A549 (cell line): ENCODE results near the gene ARRDC2. TPM values are rescaled to one million over a fixed set of nuclear protein-coding genes. Genes with fewer than 3 reads are reported as not detected.

Experiments used
- ATAC-seq, 2 experiments: fragments of 200-7000 bp in 1 of 2; fragments of >200 bp in 1 of 2; cut with Nextera tagmentation in 1 of 2; cut with Tn5 transposase in 1 of 2; 3 replicates each; pipeline versions ENCODE4 v1.8.0 to v1.9.1; 2018 to 2020; ENCODE audit warnings: mild to moderate bottlenecking in 1 of 2, moderate library complexity in 1 of 2
- CTCF ChIA-PET: fragments of 300-600 bp; sonication (Branson Sonifier 250); formaldehyde crosslinking; extraction: SDS; loops from one replicate; lab custom pipeline; 2021; ENCODE audit warnings: antibody characterized with exemption, inconsistent platforms; lab: Yijun Ruan, JAX
- POLR2A ChIA-PET: fragments of 350-600 bp; formaldehyde crosslinking; extraction: SDS; loops from one replicate; lab custom pipeline; 2021; ENCODE audit warnings: antibody characterized with exemption, inconsistent platforms; lab: Yijun Ruan, JAX
- DNase-seq, 2 experiments: peaks; one replicate each; pipeline versions ENCODE4 v3.0.0 to v3.0.0-alpha.2; 2011 to 2016; ENCODE audit warnings: low read depth in 1 of 2, low spot score in 1 of 2
- FAIRE-seq: peaks from 2 replicates; lab custom pipeline; 2011; peaks lifted over from hg19 to GRCh38; lab: Jason Lieb, UNC
- H3K27ac ChIP-seq, 2 experiments: fragments of >200 bp; sonication (Bioruptor Twin); formaldehyde crosslinking; 3 replicates each; pipeline ENCODE4 v1.5.1; 2016 to 2017
- H3K4me1 ChIP-seq: fragments of >200 bp; sonication (Bioruptor Twin); formaldehyde crosslinking; 3 replicates; pipeline ENCODE4 v1.6.1; 2016
- H3K4me2 ChIP-seq: fragments of >200 bp; sonication (Bioruptor Twin); formaldehyde crosslinking; 3 replicates; pipeline ENCODE4 v1.6.1; 2016
- H3K4me3 ChIP-seq: fragments of >200 bp; sonication (Bioruptor Twin); formaldehyde crosslinking; 3 replicates; pipeline ENCODE4 v1.5.1; 2016
- H3K9me3 ChIP-seq: fragments of >200 bp; sonication (Bioruptor Twin); formaldehyde crosslinking; 3 replicates; pipeline ENCODE4 v1.6.1; 2016
- CHD2 ChIP-seq: fragments of 150-350 bp; IDR thresholded peaks from 2 replicates; pipeline ENCODE4 v1.6.1; 2014; ENCODE audit warnings: low read length; ENCODE audit not compliant: partially characterized antibody
- CTCF ChIP-seq: fragments of >200 bp; sonication (Bioruptor Twin); formaldehyde crosslinking; IDR thresholded peaks from 3 replicates; pipeline ENCODE4 v1.5.1; 2016
- EP300 ChIP-seq, 2 experiments: fragments of >200 bp; sonication (Bioruptor Twin); formaldehyde crosslinking; IDR thresholded peaks; 2 replicates in 1 of 2; 3 replicates in 1 of 2; pipeline ENCODE4 v1.6.1; 2016 to 2017
- ESRRA ChIP-seq: fragments of 150-350 bp; IDR thresholded peaks from 2 replicates; pipeline ENCODE4 v1.6.1; 2014; ENCODE audit warnings: mild to moderate bottlenecking, low read length, borderline replicate concordance
- FOSL2 ChIP-seq, 2 experiments: fragments of 450-650 bp in 1 of 2; fragments of >200 bp in 1 of 2; sonication (Bioruptor Twin) in 1 of 2; formaldehyde crosslinking; IDR thresholded peaks; 2 replicates each; pipeline versions ENCODE4 v1.5.0 to v1.6.1; 2016 to 2020; ENCODE audit warnings: mild to moderate bottlenecking in 1 of 2, moderate library complexity in 1 of 2
- HEYL ChIP-seq: fragments of 250-450 bp; sonication (Bioruptor Pico); IDR thresholded peaks from 2 replicates; pipeline ENCODE4 v1.8.0; 2021; ENCODE audit warnings: mild to moderate bottlenecking, moderate library complexity
- HOXA7 ChIP-seq: fragments of 250-450 bp; sonication (Bioruptor Pico); IDR thresholded peaks from 2 replicates; pipeline ENCODE4 v1.5.0; 2020; ENCODE audit warnings: mild to moderate bottlenecking, moderate library complexity
- HOXB13 ChIP-seq: fragments of 250-450 bp; sonication (Bioruptor Pico); IDR thresholded peaks from 2 replicates; pipeline ENCODE4 v1.5.0; 2020; ENCODE audit warnings: low read depth, mild to moderate bottlenecking, moderate library complexity
- JUNB ChIP-seq: fragments of >200 bp; sonication (Bioruptor Twin); formaldehyde crosslinking; IDR thresholded peaks from 2 replicates; pipeline ENCODE4 v1.6.1; 2016
- KDM5A ChIP-seq: fragments of 200-600 bp; sonication (generic); IDR thresholded peaks from 2 replicates; pipeline ENCODE4 v1.6.1; 2016; ENCODE audit warnings: antibody characterized with exemption, mild to moderate bottlenecking
- MAFK ChIP-seq: fragments of 450-650 bp; IDR thresholded peaks from 2 replicates; pipeline ENCODE4 v1.6.1; 2014; ENCODE audit not compliant: partially characterized antibody
- MYC ChIP-seq: IDR thresholded peaks from 2 replicates; pipeline ENCODE4 v1.6.1; 2012; ENCODE audit warnings: mild to moderate bottlenecking, inconsistent platforms, low read length, improper control_type of control experiment, borderline replicate concordance
- NPAS2 ChIP-seq: fragments of 250-450 bp; sonication (Bioruptor Pico); IDR thresholded peaks from 2 replicates; pipeline ENCODE4 v1.8.0; 2022; ENCODE audit warnings: mild to moderate bottlenecking, moderate library complexity, borderline replicate concordance
- RARB ChIP-seq: fragments of 250-450 bp; sonication (Bioruptor Pico); IDR thresholded peaks from 2 replicates; pipeline ENCODE4 v1.8.0; 2021; ENCODE audit warnings: mild to moderate bottlenecking, moderate library complexity
- TFCP2L1 ChIP-seq: fragments of 250-450 bp; sonication (Bioruptor Pico); IDR thresholded peaks from 2 replicates; pipeline ENCODE4 v1.5.0; 2021; ENCODE audit warnings: mild to moderate bottlenecking
- ZFP36 ChIP-seq: fragments of 450-650 bp; IDR thresholded peaks from 2 replicates; pipeline ENCODE4 v1.6.1; 2014; ENCODE audit warnings: borderline replicate concordance; ENCODE audit not compliant: partially characterized antibody
- ZNF302 ChIP-seq: fragments of 250-450 bp; sonication (Bioruptor Pico); IDR thresholded peaks from 2 replicates; pipeline ENCODE4 v1.9.0; 2021; ENCODE audit warnings: inconsistent platforms, mild to moderate bottlenecking, moderate library complexity
- WGBS: methylation state at CpG from one replicate; pipeline ENCODE4 v1.1.6; 2017; ENCODE audit errors: missing lambda C conversion rate; 5-methylcytosine and 5-hydroxymethylcytosine counted together
- polyA plus RNA-seq, 4 experiments: library from polyadenylated mRNA; depleted of rRNA in 3 of 4; stranded (reverse); fragments of >200 nt; fragmentation: RNase III in 1 of 4; extraction: RNeasy Plus Mini Kit Qiagen cat#74134 plus additional on column Dnase treatment in 1 of 4; gene quantifications; 2 replicates in 3 of 4; 3 replicates in 1 of 4; pipeline ENCODE4 v1.2.3, GENCODE V29; 2011 to 2017
- TF ChIP-seq, protein P1 (sequence below): IDR thresholded peaks from 2 replicates; pipeline ENCODE4 v1.6.1; 2012
- TF ChIP-seq, protein P2 (sequence below): IDR thresholded peaks from 2 replicates; pipeline ENCODE4 v1.6.1; 2012; ENCODE audit warnings: low read depth, borderline replicate concordance
- TF ChIP-seq, protein P3 (sequence below): fragments of 150-350 bp; IDR thresholded peaks from 2 replicates; pipeline ENCODE4 v1.6.1; 2014; ENCODE audit warnings: low read depth, mild to moderate bottlenecking, low read length

The ARRDC2 gene
- polyA plus RNA-seq, 2 of the 4 experiments (the other 2 are of a cell fraction): 14.5 to 14.8 TPM

DNA sequence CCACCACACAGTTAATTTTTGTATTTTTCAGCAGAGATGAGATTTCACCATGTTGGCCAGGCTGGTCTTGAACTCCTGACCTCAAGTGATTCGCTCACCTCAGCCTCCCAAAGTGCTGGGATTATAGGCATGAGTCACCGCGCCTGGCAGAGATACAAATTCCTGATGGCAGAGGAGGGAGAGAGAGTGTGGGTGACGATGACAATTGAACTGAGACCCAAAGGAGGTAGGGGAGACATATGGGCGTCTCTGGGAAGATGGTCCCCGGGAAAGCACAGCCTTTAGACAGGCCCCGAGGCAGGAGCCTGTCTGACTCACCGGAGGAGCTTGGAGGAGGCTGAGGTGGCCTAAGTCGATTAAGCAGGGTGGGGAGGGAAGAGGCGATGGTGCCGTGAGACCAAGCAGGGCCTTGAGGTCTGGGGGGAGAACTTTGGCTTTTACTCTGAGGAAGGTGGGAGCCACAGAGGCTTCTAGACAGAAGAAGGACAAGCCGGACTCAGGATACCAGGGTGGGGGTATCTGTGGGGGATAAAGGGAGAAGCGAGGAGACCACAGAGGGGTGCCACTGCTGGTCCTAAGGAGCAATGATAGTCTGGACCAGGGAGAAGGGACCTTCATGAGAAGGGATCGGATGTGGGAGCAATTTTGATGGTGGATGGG lies 38.2 kb downstream of the ARRDC2 start:
- peak overlapping the region; percentile 30 to 73; a peak in 4 of 6 replicates for H3K27ac ChIP-seq
- no peak for FAIRE-seq

DNA sequence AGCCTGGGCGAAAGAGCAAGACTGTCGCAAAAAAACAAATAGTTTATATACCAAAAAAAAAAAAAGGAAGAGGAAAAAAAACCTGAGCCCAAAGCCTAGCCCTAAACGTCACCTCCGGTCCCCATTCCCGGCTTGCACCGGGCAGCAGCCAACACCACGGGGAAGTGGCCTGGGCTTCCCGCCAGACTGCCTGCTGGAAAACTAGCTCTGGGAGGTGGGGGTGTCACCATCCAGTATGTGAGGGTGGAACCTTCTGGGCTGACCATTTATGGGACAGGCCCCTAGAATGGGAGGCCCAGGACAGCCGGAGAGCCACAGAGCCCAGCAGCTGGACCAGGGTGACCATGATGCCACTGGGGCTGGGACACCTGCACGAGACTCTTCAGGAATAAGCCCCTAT lies 41.4 kb downstream of the ARRDC2 start:
- FAIRE-seq (no peak), ATAC-seq (0 out of 6 replicates have a peak, but pooled peaks of 1 of the 2 experiments have one; percentile 27), DNase-seq (no peak)
- TF ChIP-seq TFCP2L1 (no peak), JUNB (no peak), CTCF (no peak), CHD2 (no peak), MYC (no peak), HOXB13 (CRISPR knock-in tag) (no peak), EP300 (IDR thresholded peaks at IDR 0.05) (no peak), HEYL (CRISPR knock-in tag) (no peak), RARB (CRISPR knock-in tag) (no peak), ZNF302 (CRISPR knock-in tag) (no peak), KDM5A (no peak), HOXA7 (CRISPR knock-in tag) (no peak), NPAS2 (CRISPR knock-in tag) (no peak), ESRRA (no peak)
- TF ChIP-seq, protein P1, sequence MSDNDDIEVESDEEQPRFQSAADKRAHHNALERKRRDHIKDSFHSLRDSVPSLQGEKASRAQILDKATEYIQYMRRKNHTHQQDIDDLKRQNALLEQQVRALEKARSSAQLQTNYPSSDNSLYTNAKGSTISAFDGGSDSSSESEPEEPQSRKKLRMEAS: no peak
- TF ChIP-seq, protein P2, sequence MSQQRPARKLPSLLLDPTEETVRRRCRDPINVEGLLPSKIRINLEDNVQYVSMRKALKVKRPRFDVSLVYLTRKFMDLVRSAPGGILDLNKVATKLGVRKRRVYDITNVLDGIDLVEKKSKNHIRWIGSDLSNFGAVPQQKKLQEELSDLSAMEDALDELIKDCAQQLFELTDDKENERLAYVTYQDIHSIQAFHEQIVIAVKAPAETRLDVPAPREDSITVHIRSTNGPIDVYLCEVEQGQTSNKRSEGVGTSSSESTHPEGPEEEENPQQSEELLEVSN: no peak
- TF ChIP-seq, protein P3, sequence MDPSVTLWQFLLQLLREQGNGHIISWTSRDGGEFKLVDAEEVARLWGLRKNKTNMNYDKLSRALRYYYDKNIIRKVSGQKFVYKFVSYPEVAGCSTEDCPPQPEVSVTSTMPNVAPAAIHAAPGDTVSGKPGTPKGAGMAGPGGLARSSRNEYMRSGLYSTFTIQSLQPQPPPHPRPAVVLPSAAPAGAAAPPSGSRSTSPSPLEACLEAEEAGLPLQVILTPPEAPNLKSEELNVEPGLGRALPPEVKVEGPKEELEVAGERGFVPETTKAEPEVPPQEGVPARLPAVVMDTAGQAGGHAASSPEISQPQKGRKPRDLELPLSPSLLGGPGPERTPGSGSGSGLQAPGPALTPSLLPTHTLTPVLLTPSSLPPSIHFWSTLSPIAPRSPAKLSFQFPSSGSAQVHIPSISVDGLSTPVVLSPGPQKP: no peak
- POLR2A ChIA-PET: interaction anchor here (0.7 kb wide), 1 partner anchor 64 kb away, joined by 3 read pairs; no protein-coding TSS in a partner anchor
- no peak overlapping the region for H3K27ac ChIP-seq
- WGBS: 71% methylated on average over 10 of the region's 10 CpGs
- no peak overlapping the region for H3K4me3 ChIP-seq
- peaks cover 24% of the 10 kb centered on the region for H3K4me1 ChIP-seq
- no peaks in the 10 kb centered on the region for H3K9me3 ChIP-seq
- CTCF ChIA-PET: interaction anchor here (1.9 kb wide), 1 partner anchor 42 kb away, joined by 5 read pairs; no protein-coding TSS in a partner anchor
- H3K4me2 ChIP-seq: no peak overlapping the region

More for the DNA sequence above, 38.2 kb downstream of the ARRDC2 start:
- CTCF ChIA-PET: interaction anchor here (1.7 kb wide), 1 partner anchor 100 kb away, joined by 3 read pairs; no protein-coding TSS in a partner anchor
- Histone ChIP-seq H3K4me1 (peaks cover 19% of the 10 kb centered on the region), H3K4me3 (no peak overlapping the region), H3K9me3 (no peaks in the 10 kb centered on the region), H3K4me2 (peak overlapping the region; percentile 60)
- ATAC-seq (peak; percentile 56 to 81; a peak in 4 of 6 replicates), DNase-seq (peak in 1 of 2 experiments; percentile 54)
- 30% methylated on average over 14 of the region's 14 CpGs for WGBS
- POLR2A ChIA-PET: interaction anchor here (0.7 kb wide), 1 partner anchor 10 kb away, joined by 3 read pairs; no protein-coding TSS in a partner anchor
- no peak for TF ChIP-seq FOSL2 (IDR thresholded peaks at IDR 0.05)
- TF ChIP-seq FOSL2 (CRISPR knock-in tag; IDR thresholded peaks at IDR 0.05): peak; percentile 83
- TF ChIP-seq ZFP36: peak; percentile 27
- no peak for TF ChIP-seq MAFK
- no peak for TF ChIP-seq KDM5A
- 0 out of 2 replicates have a peak, but pooled peaks have one; percentile 11 for TF ChIP-seq JUNB
